HEK293 (cell line): ENCODE results near the gene ERCC2.

Source experiments
- CTCF ChIA-PET: fragments of 350-600 bp; formaldehyde crosslinking; extraction: SDS; loops from one replicate; lab custom pipeline; 2021; ENCODE audit warnings: antibody characterized with exemption; lab: Yijun Ruan, JAX
- POLR2A ChIA-PET: fragments of 300-600 bp; formaldehyde crosslinking; extraction: SDS; loops from one replicate; lab custom pipeline; 2020; ENCODE audit warnings: antibody characterized with exemption, inconsistent platforms; lab: Yijun Ruan, JAX
- H3K27ac ChIP-seq: fragments of 200-500 bp; sonication (Bioruptor generic); 2 replicates; pipeline ENCODE4 v1.5.1; 2014; ENCODE audit warnings: low read depth, low read length, control low read depth, inconsistent platforms; ENCODE audit errors: extremely low read depth
- H3K36me3 ChIP-seq, 2 experiments: fragments of 200-500 bp in 1 of 2; sonication (Bioruptor generic) in 1 of 2; 1 replicate in 1 of 2; 2 replicates in 1 of 2; pipeline ENCODE4 v1.5.1; 2014 to 2017; ENCODE audit warnings: inconsistent platforms in 2 of 2, low read length in 2 of 2; ENCODE audit not compliant: control insufficient read depth in 2 of 2, insufficient read depth in 1 of 2
- H3K4me1 ChIP-seq: fragments of 200-500 bp; sonication (Bioruptor generic); 2 replicates; pipeline ENCODE4 v1.5.1; 2014; ENCODE audit warnings: mild to moderate bottlenecking, low read length, inconsistent platforms; ENCODE audit not compliant: control insufficient read depth, insufficient read depth
- H3K4me3 ChIP-seq: 2 replicates; pipeline ENCODE4 v1.5.1; 2011; ENCODE audit warnings: low read depth, mild to moderate bottlenecking, control low read depth, low read length, moderate library complexity
- H3K9me3 ChIP-seq: fragments of 200-500 bp; sonication (Bioruptor generic); 2 replicates; pipeline ENCODE4 v1.5.1; 2014; ENCODE audit warnings: low read depth, low read length, inconsistent platforms; ENCODE audit not compliant: control insufficient read depth, insufficient read depth
- CTCF ChIP-seq: fragments of 450-650 bp; formaldehyde crosslinking; IDR thresholded peaks from 2 replicates; pipeline ENCODE4 v1.5.1; 2016; ENCODE audit warnings: missing biosample characterization, missing genetic modification characterization
- HIC1 ChIP-seq: fragments of 450-650 bp; formaldehyde crosslinking; IDR thresholded peaks from 2 replicates; pipeline ENCODE4 v1.5.1; 2016; ENCODE audit warnings: missing biosample characterization, missing genetic modification characterization
- HOXD13 ChIP-seq: sonication (generic); formaldehyde crosslinking; IDR thresholded peaks from 2 replicates; pipeline ENCODE4 v1.8.0; 2022; ENCODE audit warnings: missing genetic modification reagents, borderline replicate concordance
- PATZ1 ChIP-seq: fragments of 450-650 bp; formaldehyde crosslinking; IDR thresholded peaks from 2 replicates; pipeline ENCODE4 v1.5.1; 2016; ENCODE audit warnings: missing biosample characterization, missing genetic modification characterization
- PRDM2 ChIP-seq: fragments of 450-650 bp; formaldehyde crosslinking; IDR thresholded peaks from 2 replicates; pipeline ENCODE4 v1.5.1; 2016; ENCODE audit warnings: missing biosample characterization, missing genetic modification characterization, borderline replicate concordance
- REPIN1 ChIP-seq: fragments of 450-650 bp; formaldehyde crosslinking; IDR thresholded peaks from 2 replicates; pipeline ENCODE4 v1.5.1; 2017; ENCODE audit warnings: missing biosample characterization, missing genetic modification characterization, low read depth
- SP7 ChIP-seq: fragments of 450-650 bp; formaldehyde crosslinking; IDR thresholded peaks from 2 replicates; pipeline ENCODE4 v1.5.1; 2016; ENCODE audit warnings: missing biosample characterization, missing genetic modification characterization
- ZBTB20 ChIP-seq: fragments of 450-650 bp; formaldehyde crosslinking; IDR thresholded peaks from 2 replicates; pipeline ENCODE4 v1.5.1; 2016; ENCODE audit warnings: missing biosample characterization, missing genetic modification characterization
- ZNF174 ChIP-seq: fragments of 450-650 bp; formaldehyde crosslinking; IDR thresholded peaks from 2 replicates; pipeline ENCODE4 v1.5.0; 2017; ENCODE audit warnings: missing biosample characterization, mild to moderate bottlenecking, missing genetic modification characterization
- ZNF221 ChIP-seq: fragments of 450-650 bp; formaldehyde crosslinking; IDR thresholded peaks from 2 replicates; pipeline ENCODE4 v1.5.1; 2017; ENCODE audit warnings: missing biosample characterization, missing genetic modification characterization, borderline replicate concordance
- ZNF292 ChIP-seq: fragments of 450-650 bp; formaldehyde crosslinking; IDR thresholded peaks from 2 replicates; pipeline ENCODE4 v1.5.1; 2016; ENCODE audit warnings: low read depth, missing biosample characterization, missing genetic modification characterization, borderline replicate concordance
- ZNF335 ChIP-seq: fragments of 450-650 bp; formaldehyde crosslinking; conservative IDR thresholded peaks from 2 replicates; pipeline ENCODE4 v1.5.1; 2016; ENCODE audit warnings: missing biosample characterization, missing genetic modification characterization
- ZNF426 ChIP-seq: fragments of 450-650 bp; formaldehyde crosslinking; IDR thresholded peaks from 2 replicates; pipeline ENCODE4 v1.5.1; 2017; ENCODE audit warnings: missing biosample characterization, missing genetic modification characterization, mild to moderate bottlenecking, inconsistent platforms, moderate library complexity
- ZNF449 ChIP-seq: fragments of 450-650 bp; formaldehyde crosslinking; IDR thresholded peaks from 2 replicates; pipeline ENCODE4 v1.5.1; 2017; ENCODE audit warnings: missing biosample characterization, mild to moderate bottlenecking, missing genetic modification characterization, moderate library complexity
- ZNF473 ChIP-seq: fragments of 450-650 bp; formaldehyde crosslinking; IDR thresholded peaks from 2 replicates; pipeline ENCODE4 v1.5.1; 2017; ENCODE audit warnings: missing biosample characterization, missing genetic modification characterization
- ZNF48 ChIP-seq: fragments of 450-650 bp; formaldehyde crosslinking; IDR thresholded peaks from 2 replicates; pipeline ENCODE4 v1.5.1; 2016; ENCODE audit warnings: missing biosample characterization, missing genetic modification characterization
- ZNF513 ChIP-seq: fragments of 450-650 bp; IDR thresholded peaks from 2 replicates; pipeline ENCODE4 v1.5.1; 2018; ENCODE audit warnings: missing biosample characterization, missing genetic modification characterization
- ZNF701 ChIP-seq: fragments of 450-650 bp; formaldehyde crosslinking; IDR thresholded peaks from 2 replicates; pipeline ENCODE4 v1.5.1; 2016; ENCODE audit warnings: missing biosample characterization, missing genetic modification characterization
- ZNF704 ChIP-seq: fragments of 450-650 bp; formaldehyde crosslinking; IDR thresholded peaks from 2 replicates; pipeline ENCODE4 v1.5.1; 2016; ENCODE audit warnings: missing biosample characterization, missing genetic modification characterization
- ZNF776 ChIP-seq: fragments of 450-650 bp; formaldehyde crosslinking; IDR thresholded peaks from 2 replicates; pipeline ENCODE4 v1.5.0; 2017; ENCODE audit warnings: missing biosample characterization, missing genetic modification characterization, borderline replicate concordance

Gene ERCC2

GRCh38 chr19:45321848-45322247 lies 48.5 kb downstream of the ERCC2 start:
- CTCF ChIA-PET: no interaction called here
- POLR2A ChIA-PET: no interaction called here
- no peak overlapping the region for H3K27ac ChIP-seq
- H3K4me3 ChIP-seq: no peak overlapping the region
- TF ChIP-seq HIC1 (tag by site-specific recombination) (no peak), ZNF221 (no peak), ZBTB20 (tag by site-specific recombination) (no peak), HOXD13 (CRISPR knock-in tag) (no peak), ZNF426 (tag by site-specific recombination) (no peak), CTCF (no peak), ZNF704 (tag by site-specific recombination) (no peak), PATZ1 (tag by site-specific recombination) (no peak), SP7 (tag by site-specific recombination) (no peak), PRDM2 (no peak), ZNF449 (no peak), ZNF48 (tag by site-specific recombination) (no peak), ZNF292 (tag by site-specific recombination) (no peak), ZNF174 (tag by site-specific recombination) (no peak), ZNF335 (tag by site-specific recombination) (no peak), REPIN1 (tag by site-specific recombination) (no peak), ZNF473 (tag by site-specific recombination) (no peak), ZNF701 (tag by site-specific recombination) (no peak), ZNF776 (tag by site-specific recombination) (no peak), ZNF513 (no peak)
- H3K4me1 ChIP-seq: no peaks in the 10 kb centered on the region
- no peaks in the 10 kb centered on the region for H3K36me3 ChIP-seq
- no peaks in the 10 kb centered on the region for H3K9me3 ChIP-seq
